Right forelimb (tissue), 1 donor: Measurements from ENCODE around the gene RFTN2.
"Not testable (repeated sequence)": the region's sequence is repeated elsewhere in the genome, so short reads cannot be mapped to it uniquely, and the experiment has no call there.

Source experiments
- DNase-seq: peaks from one replicate; pipeline ENCODE4 v3.0.0-alpha.2; 2018

Gene RFTN2

GRCh38 chr2:197675246-197675645 is at the start of gene RFTN2:
Gene RFTN2, minus strand, starts transcription at chr2:197675587. Its CDS starts 129 bp downstream, at chr2:197675458.
- peak; percentile 57 for DNase-seq

- no peak for DNase-seq
These were observed 42.5 kb upstream of the RFTN2 start for GRCh38 chr2:197717863-197718262.

GRCh38 chr2:197713271-197713670 is 37.9 kb upstream of the RFTN2 start:
- DNase-seq = no peak

GRCh38 chr2:197711578-197711977 is 36.2 kb upstream of the RFTN2 start:
- DNase-seq = no peak

GRCh38 chr2:197710424-197711042 is 35.1 kb upstream of the RFTN2 start:
- DNase-seq = no peak

GRCh38 chr2:197709140-197709539 is 33.8 kb upstream of the RFTN2 start:
- DNase-seq = not testable (repeated sequence)

GRCh38 chr2:197708331-197708730 is 32.9 kb upstream of the RFTN2 start:
- DNase-seq = no peak

GRCh38 chr2:197707316-197708213 is 32.2 kb upstream of the RFTN2 start:
- no peak for DNase-seq

- no peak for DNase-seq
These were observed 31.4 kb upstream of the RFTN2 start for GRCh38 chr2:197706839-197707207.

- peak; percentile 46 for DNase-seq
These were observed 30.8 kb upstream of the RFTN2 start for GRCh38 chr2:197705912-197706838.

GRCh38 chr2:197705121-197705911 is 29.9 kb upstream of the RFTN2 start, which contains the start of gene MARS2:
Gene MARS2, plus strand, starts transcription at chr2:197705369. Its CDS starts 37 bp downstream, at chr2:197705406.
- DNase-seq = peak; percentile 96

GRCh38 chr2:197704434-197705120 is 29.2 kb upstream of the RFTN2 start:
- DNase-seq = no peak

GRCh38 chr2:197700960-197701359 is 25.6 kb upstream of the RFTN2 start:
- DNase-seq = no peak

GRCh38 chr2:197699724-197700123 is 24.3 kb upstream of the RFTN2 start:
- not testable (repeated sequence) for DNase-seq

- not testable (repeated sequence) for DNase-seq
These were observed 21.2 kb upstream of the RFTN2 start for GRCh38 chr2:197696571-197696970.

- not testable (repeated sequence) for DNase-seq
These were observed 20.6 kb upstream of the RFTN2 start for GRCh38 chr2:197695971-197696370.

GRCh38 chr2:197695206-197695605 is 19.8 kb upstream of the RFTN2 start:
- not testable (repeated sequence) for DNase-seq

GRCh38 chr2:197677483-197677882 is 2.1 kb upstream of the RFTN2 start:
- DNase-seq = no peak

GRCh38 chr2:197677056-197677455 is 1.7 kb upstream of the RFTN2 start:
- DNase-seq = no peak

- peak; percentile 82 for DNase-seq
These were observed 363 bp upstream of the RFTN2 start for GRCh38 chr2:197675711-197676188.

- DNase-seq = no peak
These were observed 796 bp downstream of the RFTN2 start for GRCh38 chr2:197674591-197674990.
